Measurements from ENCODE around the gene SLC8A1.

- TF ChIP-seq POLR2A (IDR thresholded peaks at IDR 0.05; ENCODE audit: low read length) (no peak), GATA1 (IDR thresholded peaks at IDR 0.05; ENCODE audit: low read depth, low read length) (no peak)
These were observed 350.7 kb downstream of the SLC8A1 start for GRCh38 chr2:40101131-40101575.

Data from erythroblast (primary cell).